Measurements from ENCODE around the gene GRIN2A.

GRIN2A gene

DNA sequence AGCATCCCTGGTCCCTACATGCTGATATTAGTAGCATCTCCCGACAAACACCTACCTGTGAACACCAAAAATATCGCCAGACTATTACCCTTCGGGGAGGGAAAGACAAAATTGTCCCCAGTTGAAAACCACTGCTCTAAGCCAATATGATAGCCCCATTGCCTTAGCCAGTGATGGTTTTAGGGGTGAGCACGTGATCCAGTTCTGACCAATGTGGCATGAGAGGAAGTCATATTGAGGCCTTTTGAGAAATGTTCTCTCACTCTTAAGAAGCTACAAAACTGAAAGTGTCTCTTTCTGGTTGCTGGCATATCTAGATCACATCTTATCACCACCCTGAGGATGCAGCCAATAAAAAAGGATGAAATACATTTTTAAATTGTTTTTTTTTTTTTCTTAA lies 136.3 kb downstream of the GRIN2A start:
- no peak for DNase-seq (ENCODE audit: low read depth)
- TF ChIP-seq, protein P1, sequence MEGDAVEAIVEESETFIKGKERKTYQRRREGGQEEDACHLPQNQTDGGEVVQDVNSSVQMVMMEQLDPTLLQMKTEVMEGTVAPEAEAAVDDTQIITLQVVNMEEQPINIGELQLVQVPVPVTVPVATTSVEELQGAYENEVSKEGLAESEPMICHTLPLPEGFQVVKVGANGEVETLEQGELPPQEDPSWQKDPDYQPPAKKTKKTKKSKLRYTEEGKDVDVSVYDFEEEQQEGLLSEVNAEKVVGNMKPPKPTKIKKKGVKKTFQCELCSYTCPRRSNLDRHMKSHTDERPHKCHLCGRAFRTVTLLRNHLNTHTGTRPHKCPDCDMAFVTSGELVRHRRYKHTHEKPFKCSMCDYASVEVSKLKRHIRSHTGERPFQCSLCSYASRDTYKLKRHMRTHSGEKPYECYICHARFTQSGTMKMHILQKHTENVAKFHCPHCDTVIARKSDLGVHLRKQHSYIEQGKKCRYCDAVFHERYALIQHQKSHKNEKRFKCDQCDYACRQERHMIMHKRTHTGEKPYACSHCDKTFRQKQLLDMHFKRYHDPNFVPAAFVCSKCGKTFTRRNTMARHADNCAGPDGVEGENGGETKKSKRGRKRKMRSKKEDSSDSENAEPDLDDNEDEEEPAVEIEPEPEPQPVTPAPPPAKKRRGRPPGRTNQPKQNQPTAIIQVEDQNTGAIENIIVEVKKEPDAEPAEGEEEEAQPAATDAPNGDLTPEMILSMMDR (conservative IDR thresholded peaks at IDR 0.05; ENCODE audit: low read depth, low read length), result no peak
- H3K4me3 ChIP-seq (ENCODE audit: low read depth, low read length), result no peak overlapping the region

DNA sequence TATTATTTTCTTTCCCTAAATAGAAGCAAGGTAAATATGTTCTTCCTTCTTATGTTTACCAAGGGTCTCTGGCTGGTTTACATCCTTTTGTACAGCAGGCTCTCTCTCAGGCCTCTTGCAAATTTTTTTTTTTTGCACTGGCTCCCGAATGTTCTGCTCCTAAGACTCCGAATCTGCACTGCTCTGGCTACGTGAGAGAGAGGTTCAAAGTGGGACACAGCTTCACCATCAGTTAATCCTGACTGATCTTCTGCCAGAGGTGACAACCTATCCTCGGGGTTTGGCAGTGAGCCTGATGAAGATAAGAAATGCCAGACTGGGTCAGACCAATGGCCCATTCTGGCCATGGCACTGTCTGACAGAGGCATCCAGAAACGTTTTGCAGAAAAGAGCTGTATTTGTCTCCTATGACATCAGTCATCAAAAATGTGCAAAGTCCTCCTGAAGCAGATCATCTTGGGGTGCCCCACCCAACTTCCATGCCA lies 136.9 kb downstream of the GRIN2A start:
- DNase-seq (ENCODE audit: low read depth), result no peak
- TF ChIP-seq, protein P1 (conservative IDR thresholded peaks at IDR 0.05; ENCODE audit: low read depth, low read length), result no peak
- no peak overlapping the region for H3K4me3 ChIP-seq (ENCODE audit: low read depth, low read length)

DNA sequence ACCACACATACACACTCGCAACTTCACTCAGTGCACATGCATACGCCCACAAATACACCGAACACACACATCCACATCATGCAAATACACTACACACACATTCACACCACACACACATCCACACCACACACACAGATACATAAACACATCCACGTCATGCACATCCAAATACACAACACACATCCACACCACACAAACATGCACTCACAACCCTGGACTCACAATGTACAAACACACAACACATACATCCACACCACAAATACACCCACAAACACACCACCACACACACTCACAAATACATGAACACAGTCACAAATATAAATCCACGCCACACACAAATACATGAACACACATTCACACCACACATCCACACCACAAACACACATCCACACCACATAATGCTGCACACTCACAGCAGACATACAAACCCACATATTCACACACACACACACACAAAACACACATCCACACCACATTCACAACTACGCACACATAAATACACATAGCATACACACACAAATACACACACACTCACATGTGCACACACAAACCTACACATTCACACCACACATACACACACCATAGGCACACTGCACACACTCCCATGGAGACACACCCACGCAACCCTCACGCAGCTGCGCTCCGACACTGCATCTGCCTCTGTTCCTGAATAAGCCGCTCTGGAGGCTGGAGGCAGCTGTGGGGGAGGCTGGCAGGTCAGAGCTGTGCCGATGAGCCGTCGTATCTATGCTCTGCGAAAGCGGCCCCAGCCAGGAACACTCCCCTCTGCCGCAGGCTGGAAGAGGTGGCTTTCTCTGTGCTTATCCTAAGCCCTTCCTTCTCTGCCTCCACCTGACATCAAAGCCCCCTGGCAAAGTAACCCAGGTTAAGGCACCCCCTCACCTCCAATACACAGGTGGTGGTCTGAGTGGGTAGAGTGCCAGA lies 141.8 kb downstream of the GRIN2A start:
- TF ChIP-seq, protein P1 (conservative IDR thresholded peaks at IDR 0.05; ENCODE audit: low read depth, low read length), result no peak
- no peak overlapping the region for H3K4me3 ChIP-seq (ENCODE audit: low read depth, low read length)
- no peak for DNase-seq (ENCODE audit: low read depth)

DNA sequence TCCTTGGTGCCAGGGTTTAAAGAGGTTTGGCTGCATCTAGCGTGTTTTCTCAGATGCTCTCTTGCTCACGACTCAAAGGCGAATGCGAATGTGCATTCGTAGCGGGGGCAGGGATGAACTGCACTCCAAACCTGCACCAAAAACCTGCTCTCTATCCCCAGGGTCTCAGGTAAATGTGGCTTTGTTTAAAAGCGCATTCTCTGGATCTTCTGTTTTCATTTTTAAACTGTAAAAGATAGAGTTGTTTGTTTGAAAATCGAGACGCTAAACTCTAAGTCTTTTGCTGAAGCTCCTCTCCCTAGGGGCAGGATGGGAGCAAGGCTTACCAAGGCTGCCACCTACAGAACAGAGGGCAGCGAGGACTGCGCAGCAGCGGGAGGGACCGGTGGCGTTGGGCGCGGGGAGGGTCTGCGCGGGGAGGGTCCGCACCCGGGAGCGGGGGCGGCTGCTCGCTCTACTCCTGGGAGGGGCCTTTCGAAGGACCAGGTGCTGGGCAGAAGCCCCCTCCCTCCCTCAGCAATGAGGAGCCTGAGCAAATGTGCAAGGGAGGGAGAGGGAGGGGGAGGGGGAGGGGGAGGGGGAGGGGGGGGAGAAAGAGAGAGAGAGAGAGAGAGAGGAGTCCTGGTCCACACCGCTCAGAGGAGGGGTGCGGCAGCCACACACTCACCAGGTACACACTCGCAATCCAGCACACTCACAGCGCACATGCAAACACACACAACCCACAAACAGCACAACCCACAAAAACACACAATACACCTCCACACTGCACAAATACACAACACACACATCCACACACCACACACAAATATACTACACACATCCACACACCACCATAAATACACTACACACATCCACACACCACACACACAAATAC lies 142.8 kb downstream of the GRIN2A start:
- TF ChIP-seq, protein P1 (conservative IDR thresholded peaks at IDR 0.05; ENCODE audit: low read depth, low read length), result no peak
- no peak overlapping the region for H3K4me3 ChIP-seq (ENCODE audit: low read depth, low read length)
- DNase-seq (ENCODE audit: low read depth), result no peak

DNA sequence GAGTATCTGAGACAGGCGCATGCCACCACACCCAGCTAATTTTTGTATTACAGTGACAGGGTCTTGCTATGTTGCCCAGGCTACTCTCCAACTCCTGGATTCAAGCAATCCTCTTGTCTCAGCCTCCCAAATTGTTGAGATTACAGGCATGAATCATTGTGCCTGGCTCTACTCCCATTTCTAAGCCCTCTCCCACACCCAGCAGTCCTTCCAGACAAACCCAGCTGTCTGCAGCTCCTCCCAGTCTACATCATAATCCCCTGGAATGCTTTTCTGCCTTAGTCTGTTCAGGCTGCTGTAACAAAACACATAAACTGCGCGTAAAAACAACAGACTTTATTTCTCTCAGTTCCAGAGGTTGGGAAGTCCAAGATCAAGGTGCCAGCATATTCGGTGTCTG lies 144.5 kb downstream of the GRIN2A start:
- no peak for DNase-seq (ENCODE audit: low read depth)
- H3K4me3 ChIP-seq (ENCODE audit: low read depth, low read length), result no peak overlapping the region
- TF ChIP-seq, protein P1 (conservative IDR thresholded peaks at IDR 0.05; ENCODE audit: low read depth, low read length), result no peak

DNA sequence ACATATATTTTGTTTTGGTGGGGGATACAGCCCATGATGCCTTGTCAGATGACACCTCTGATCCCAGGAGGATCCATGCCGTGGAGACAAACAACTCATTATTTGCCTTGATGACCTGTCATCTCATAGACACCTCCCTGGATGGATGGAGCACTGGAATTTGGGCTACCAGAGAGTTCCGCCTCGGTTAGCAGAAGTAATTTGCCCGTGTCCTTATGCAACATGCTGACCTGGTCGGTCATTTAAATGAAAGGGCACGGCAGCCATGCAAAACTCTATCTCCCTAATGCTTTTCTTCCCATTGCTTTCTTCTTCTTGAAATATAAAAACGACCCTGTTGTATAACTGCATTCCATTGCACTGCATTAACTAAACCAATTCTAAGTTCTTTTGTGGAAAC lies 145.3 kb downstream of the GRIN2A start:
- TF ChIP-seq, protein P1 (conservative IDR thresholded peaks at IDR 0.05; ENCODE audit: low read depth, low read length), result no peak
- DNase-seq (ENCODE audit: low read depth), result no peak
- no peak overlapping the region for H3K4me3 ChIP-seq (ENCODE audit: low read depth, low read length)

All from choroid plexus epithelial cell (primary cell).